Subcutaneous adipose tissue (tissue), 4 donors: Measurements from ENCODE around the gene DDX43. TPM values are rescaled to one million over a fixed set of nuclear protein-coding genes. Genes with fewer than 3 reads are reported as not detected.

ENCODE experiments used
- total RNA-seq, 4 donors: library from RNA; depleted of rRNA; stranded (reverse); fragments of >200 nt; gene quantifications; one replicate each; pipeline ENCODE4 v1.1.0, GENCODE V29; 2016
- TF ChIP-seq, protein P1 (sequence below): fragments of 450-650 bp; IDR thresholded peaks from one replicate; pipeline ENCODE4 v1.5.1; 2016; ENCODE audit warnings: low read depth, mild to moderate bottlenecking, control low read depth, antibody characterized with exemption, moderate library complexity

Gene DDX43
- total RNA-seq = 1 to 10 TPM in 3 of 4 donors, under 1 TPM in 1; 0.98 to 3.2 (median 2.2) TPM

DNA sequence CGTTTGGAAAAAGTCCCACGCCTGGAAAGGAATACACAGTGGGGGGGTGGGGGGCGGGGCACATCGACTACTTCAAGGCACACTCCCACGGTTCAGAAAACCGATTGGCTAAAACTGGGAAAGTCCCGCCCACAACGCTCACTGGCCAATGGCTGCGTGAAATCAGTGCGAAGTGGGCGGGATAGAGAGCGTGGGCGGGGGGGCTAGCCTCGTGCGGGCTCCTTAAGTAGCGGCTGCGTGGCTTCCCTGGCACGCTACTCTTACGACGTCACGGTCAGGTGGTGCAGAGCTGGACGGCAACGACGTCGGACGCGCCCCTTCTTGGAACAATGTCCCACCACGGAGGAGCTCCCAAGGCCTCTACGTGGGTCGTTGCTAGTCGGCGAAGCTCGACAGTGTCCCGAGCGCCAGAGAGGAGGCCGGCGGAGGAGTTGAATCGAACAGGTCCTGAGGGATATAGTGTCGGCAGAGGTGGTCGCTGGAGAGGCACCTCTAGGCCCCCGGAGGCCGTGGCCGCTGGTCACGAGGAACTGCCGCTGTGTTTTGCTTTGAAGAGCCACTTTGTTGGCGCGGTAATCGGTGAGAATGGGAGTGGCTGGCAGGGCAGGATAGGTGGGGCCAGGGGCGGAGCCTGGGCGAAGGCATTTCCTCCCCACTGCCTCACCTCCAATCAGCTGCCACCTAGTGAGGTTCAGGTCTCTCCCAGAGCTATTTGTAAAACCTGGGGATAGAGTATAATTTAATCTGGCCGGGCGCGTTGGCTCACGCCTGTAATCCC is at the start of gene DDX43:
Gene DDX43 (plus strand): TSS at position 252 of the 778 bp plus-strand sequence. CDS start 78 bp downstream, at position 330.
- TF ChIP-seq, protein P1, sequence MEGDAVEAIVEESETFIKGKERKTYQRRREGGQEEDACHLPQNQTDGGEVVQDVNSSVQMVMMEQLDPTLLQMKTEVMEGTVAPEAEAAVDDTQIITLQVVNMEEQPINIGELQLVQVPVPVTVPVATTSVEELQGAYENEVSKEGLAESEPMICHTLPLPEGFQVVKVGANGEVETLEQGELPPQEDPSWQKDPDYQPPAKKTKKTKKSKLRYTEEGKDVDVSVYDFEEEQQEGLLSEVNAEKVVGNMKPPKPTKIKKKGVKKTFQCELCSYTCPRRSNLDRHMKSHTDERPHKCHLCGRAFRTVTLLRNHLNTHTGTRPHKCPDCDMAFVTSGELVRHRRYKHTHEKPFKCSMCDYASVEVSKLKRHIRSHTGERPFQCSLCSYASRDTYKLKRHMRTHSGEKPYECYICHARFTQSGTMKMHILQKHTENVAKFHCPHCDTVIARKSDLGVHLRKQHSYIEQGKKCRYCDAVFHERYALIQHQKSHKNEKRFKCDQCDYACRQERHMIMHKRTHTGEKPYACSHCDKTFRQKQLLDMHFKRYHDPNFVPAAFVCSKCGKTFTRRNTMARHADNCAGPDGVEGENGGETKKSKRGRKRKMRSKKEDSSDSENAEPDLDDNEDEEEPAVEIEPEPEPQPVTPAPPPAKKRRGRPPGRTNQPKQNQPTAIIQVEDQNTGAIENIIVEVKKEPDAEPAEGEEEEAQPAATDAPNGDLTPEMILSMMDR = no peak

DNA sequence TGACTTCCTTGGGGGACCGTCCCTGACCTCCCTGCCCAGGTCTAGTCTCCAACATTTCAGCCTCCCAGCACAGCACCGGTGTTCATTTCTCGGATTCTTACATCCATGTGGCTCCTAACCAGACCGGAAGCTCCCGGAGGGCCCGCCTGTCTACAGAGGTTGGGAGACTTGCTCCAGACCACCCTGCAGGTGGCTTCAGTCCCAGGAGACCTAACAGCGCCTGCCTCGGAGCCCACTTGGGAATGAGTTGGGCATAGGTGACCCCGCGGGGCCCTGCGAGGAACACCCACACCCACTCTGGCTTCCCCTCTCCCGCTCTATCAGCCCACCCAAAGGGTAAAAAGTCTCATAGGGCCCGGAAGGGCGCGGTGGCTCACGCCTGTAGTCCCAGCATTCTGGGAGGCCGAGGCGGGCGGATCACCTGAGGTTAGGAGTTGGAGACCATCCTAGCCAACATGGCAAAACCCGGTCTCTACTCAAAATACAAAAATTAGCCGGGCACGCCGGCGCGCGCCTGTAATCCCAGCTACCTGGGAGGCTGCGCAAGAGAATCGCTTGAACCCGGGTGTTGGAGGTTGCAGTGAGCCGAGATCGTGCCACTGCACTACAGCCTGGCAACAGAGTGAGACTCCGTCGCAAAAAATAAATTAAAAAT is 46.0 kb upstream of the DDX43 start:
- TF ChIP-seq, protein P1 = no peak

DNA sequence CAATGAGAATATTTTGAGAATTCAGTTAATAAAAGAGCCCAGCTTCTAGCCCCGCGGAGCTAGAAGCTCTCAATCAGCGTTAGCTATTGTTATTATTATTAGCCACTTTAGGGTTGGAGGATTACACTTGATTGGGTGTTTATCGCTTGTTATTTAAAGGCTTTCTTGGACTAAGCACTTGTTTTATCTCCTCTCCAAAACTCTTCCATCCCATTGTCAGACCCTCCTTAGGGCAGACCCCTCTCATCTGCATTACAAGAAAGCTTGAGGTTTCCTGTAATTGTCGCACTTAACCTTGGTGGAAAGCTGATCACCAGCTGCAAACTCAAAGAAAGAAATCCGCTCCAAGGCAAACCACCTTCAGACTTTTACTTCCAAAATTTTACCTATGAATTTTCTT is 45.3 kb upstream of the DDX43 start:
- TF ChIP-seq, protein P1 = no peak

DNA sequence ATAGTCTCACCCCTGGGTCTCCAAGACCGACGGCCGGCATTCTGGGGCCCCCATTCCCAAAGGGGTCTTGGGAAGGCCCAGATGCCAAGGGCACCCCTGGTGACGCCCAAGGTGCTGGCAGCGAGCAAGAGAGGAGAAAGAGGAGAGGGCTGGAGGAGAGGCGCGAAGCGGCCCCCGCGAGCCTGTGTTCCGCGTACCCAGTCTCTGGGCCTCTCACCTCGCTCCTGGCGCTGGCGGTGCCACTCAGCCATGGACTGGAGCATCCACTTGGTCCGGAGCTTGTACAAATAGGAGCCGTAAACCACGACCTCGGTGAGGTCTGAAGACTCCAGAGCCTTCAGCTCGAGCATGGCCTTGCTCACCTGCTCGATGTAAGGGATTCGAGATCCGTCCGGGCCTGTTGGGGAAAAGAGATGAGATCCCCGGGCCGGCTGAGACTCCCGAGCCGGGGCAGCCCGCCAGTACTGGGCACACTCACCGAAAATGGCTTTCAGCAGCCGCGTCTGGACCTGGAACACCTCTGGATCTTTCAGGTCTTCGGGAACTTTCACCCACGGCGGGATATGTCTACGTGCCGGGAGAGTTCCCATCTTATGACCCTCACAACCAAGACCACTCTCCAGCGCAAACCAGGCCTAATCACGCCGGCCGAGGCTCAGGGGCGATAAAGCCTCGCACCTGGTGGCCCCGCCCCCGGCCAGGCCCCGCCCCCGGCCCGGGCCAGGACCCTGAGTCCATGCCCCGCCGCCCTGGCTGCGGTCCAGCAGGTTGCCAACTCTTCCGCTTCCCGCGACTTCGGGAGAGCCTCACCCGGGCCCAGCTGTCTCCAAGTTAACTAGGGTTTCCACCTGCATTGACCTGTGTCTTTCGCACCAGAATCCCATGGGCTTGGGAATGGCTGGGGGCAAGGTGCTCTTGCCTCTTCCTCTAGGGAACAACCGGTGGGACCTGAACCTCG is 40.7 kb upstream of the DDX43 start, which contains the start of gene DPPA5:
Gene DPPA5 (minus strand): TSS at position 641 of the 958 bp plus-strand sequence. CDS start 51 bp downstream, at position 590.
- TF ChIP-seq, protein P1 = no peak

DNA sequence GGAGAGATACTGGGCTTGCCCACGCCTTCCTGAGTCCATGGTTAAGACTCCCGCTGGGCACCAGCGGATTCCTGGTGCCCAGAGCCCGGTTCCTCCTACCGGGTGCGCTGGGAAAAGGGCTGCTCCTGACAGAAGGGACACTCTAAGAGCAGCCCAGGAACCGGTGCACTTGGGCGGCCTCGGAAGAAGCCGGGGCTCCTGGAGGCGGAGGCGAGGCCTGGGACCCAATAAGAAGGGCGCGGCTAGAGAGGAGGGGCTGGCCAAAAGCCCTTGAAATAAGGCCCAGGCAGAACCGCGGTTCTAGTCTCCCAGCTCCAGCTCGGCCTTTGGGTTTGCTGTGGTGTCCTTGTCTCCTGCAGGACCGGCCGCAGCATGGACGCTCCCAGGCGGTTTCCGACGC is 32.3 kb upstream of the DDX43 start, which contains the start of gene KHDC3L:
Gene KHDC3L (plus strand): TSS at position 301 of the 400 bp plus-strand sequence. CDS start 72 bp downstream, at position 373.
- TF ChIP-seq, protein P1 = no peak

DNA sequence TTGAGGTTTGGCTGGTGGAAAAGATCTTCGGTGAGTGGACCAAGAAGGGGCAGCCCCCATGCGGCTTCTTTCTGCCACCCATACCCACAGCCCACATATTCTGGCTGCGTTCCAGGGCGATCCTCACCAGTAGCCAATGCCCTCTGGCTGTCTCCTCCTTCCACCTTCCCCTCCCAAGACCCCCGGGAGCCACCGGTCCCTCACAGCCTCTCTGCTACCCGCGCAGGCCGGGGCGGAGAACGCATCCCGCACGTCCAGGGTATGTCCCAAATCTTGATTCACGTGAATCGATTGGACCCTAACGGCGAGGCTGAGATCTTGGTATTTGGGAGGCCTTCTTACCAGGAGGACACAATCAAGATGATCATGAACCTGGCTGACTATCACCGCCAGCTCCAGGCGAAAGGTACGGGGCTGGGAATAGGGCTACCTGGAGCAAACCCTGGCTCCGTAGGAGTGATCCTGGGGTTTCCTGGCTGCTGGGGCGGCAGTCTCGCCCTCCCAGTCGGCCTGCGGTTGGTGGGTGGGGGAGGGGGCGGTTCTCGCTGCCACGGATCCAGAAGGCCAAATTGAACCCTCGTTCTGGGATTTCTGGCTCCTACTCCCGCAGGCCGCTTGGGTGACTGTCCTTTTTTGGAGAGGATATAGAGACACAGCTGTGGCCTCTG is 31.6 kb upstream of the DDX43 start:
- TF ChIP-seq, protein P1 = no peak
